Tibial nerve (tissue), 4 donors: Measurements from ENCODE around the gene OR2AP1. TPM values are rescaled to one million over a fixed set of nuclear protein-coding genes. Genes with fewer than 3 reads are reported as not detected.

Experiments used
- DNase-seq, 2 donors: peaks; one replicate each; pipeline ENCODE4 v3.0.0-alpha.2; 2019; ENCODE audit warnings: low spot score in 2 of 2
- H3K27ac ChIP-seq, 4 donors: fragments of 200-600 bp; sonication (generic) in 3 of 4; one replicate each; pipeline ENCODE4 v1.5.1; 2017 to 2019; ENCODE audit warnings: mild to moderate bottlenecking in 1 of 4
- H3K27me3 ChIP-seq, 2 donors: fragments of 200-600 bp; sonication (generic) in 1 of 2; one replicate each; pipeline versions ENCODE4 v1.5.1 to v1.6.0; 2017 to 2019
- H3K36me3 ChIP-seq, 3 donors: fragments of 200-600 bp; sonication (generic); one replicate each; pipeline ENCODE4 v1.5.1; 2018 to 2019
- H3K4me1 ChIP-seq, 4 donors: fragments of 200-600 bp; sonication (generic) in 3 of 4; one replicate each; pipeline ENCODE4 v1.5.1; 2017 to 2019
- H3K4me3 ChIP-seq, 4 donors: fragments of 200-600 bp; sonication (generic) in 3 of 4; one replicate each; pipeline ENCODE4 v1.5.1; 2017 to 2019; ENCODE audit warnings: mild to moderate bottlenecking in 1 of 4, moderate library complexity in 1 of 4
- H3K9me3 ChIP-seq, 4 donors: fragments of 200-600 bp; sonication (generic) in 3 of 4; one replicate each; pipeline ENCODE4 v1.5.1; 2017 to 2019
- CTCF ChIP-seq, 5 experiments: fragments of 200-600 bp in 3 of 5; fragments of 450-650 bp in 2 of 5; sonication (generic) in 3 of 5; IDR thresholded peaks; one replicate each; pipeline ENCODE4 v1.5.1; 2016 to 2019; ENCODE audit warnings: antibody characterized with exemption in 5 of 5, mild to moderate bottlenecking in 3 of 5, moderate library complexity in 2 of 5
- EP300 ChIP-seq, 2 donors: sonication (generic); formaldehyde crosslinking; IDR thresholded peaks; one replicate each; pipeline ENCODE4 v1.6.1; 2017; ENCODE audit warnings: antibody characterized with exemption in 2 of 2, mild to moderate bottlenecking in 1 of 2
- POLR2A ChIP-seq, 2 donors: fragments of 450-650 bp; IDR thresholded peaks; one replicate each; pipeline ENCODE4 v1.6.1; 2017; ENCODE audit warnings: antibody characterized with exemption in 2 of 2, mild to moderate bottlenecking in 2 of 2, moderate library complexity in 2 of 2
- WGBS, 2 donors: methylation state at CpG; one replicate each; pipeline ENCODE4 v1.1.5; 2018; 5-methylcytosine and 5-hydroxymethylcytosine counted together
- total RNA-seq, 4 donors: library from RNA; depleted of rRNA; stranded (reverse); fragments of >200 nt; gene quantifications; one replicate each; pipeline ENCODE4 v1.1.0, GENCODE V29; 2016

The OR2AP1 gene
- total RNA-seq, 4 donors from 2014 or later: not detected

DNA sequence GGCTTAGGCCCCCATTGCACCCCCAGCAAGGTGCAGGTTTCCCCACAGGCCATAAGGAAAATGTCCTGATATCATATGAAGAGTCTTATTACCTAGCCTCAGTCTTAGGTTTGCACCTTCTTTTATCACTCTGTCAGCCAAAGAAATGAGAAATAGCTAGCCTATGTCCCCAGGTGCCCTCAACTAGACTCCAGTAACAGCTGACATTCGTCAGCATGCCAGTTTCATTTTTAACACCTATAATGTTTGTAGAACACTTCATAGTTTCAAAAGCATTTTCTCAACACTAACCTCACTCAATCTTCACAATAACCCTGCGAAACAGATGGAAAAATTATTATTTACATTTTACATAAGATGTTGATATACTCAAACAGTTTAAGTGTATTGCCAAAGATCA is 40.4 kb downstream of the OR2AP1 start:
- H3K4me1 ChIP-seq: no peaks in the 10 kb centered on the region

DNA sequence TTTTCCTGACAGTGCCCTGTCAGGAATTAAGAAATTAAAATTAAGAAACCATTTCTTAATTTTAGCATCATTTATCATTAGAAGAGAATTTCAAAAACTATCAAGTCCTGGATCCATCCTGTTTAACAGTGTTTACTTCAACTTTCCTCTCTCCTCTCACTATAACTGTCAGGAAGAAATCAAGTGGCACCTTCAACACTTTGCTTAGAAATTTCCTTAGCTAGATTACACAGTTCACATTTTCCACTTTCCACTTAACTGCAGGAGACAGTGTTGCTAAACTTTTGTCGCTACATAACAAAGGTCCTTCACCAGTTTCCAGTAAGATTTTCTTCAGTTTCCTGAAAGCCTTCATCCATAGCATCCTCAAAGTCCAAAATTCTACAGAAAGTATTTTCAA is 42.5 kb downstream of the OR2AP1 start:
- Histone ChIP-seq H3K4me1 (peaks cover 0 to 4% (median 0%) of the 10 kb centered on the region in 4 donors), H3K36me3 (no peaks in the 10 kb centered on the region), H3K27ac (no peak overlapping the region), H3K4me3 (no peak overlapping the region), H3K9me3 (peaks cover 0 to 28% (median 0%) of the 10 kb centered on the region in 4 donors), H3K27me3 (no peaks in the 10 kb centered on the region)
- no peak for DNase-seq
- TF ChIP-seq POLR2A (IDR thresholded peaks at IDR 0.05): no peak
- no peak for TF ChIP-seq CTCF (IDR thresholded peaks at IDR 0.05)
- TF ChIP-seq EP300 (IDR thresholded peaks at IDR 0.05): no peak
- 93 to 97% methylated on average over 1 of the region's 1 CpG for WGBS, 2 donors

More for the DNA sequence above, 40.4 kb downstream of the OR2AP1 start:
- Histone ChIP-seq H3K36me3 (no peaks in the 10 kb centered on the region), H3K9me3 (peaks cover 0 to 28% (median 0%) of the 10 kb centered on the region in 4 donors), H3K4me3 (no peak overlapping the region), H3K27me3 (no peaks in the 10 kb centered on the region), H3K27ac (no peak overlapping the region)
- TF ChIP-seq POLR2A (IDR thresholded peaks at IDR 0.05): no peak
- TF ChIP-seq EP300 (IDR thresholded peaks at IDR 0.05): no peak
- no peak for TF ChIP-seq CTCF (IDR thresholded peaks at IDR 0.05)
- no peak for DNase-seq
- WGBS, 2 donors: 62 to 69% methylated on average over 2 of the region's 2 CpGs

- DNase-seq: peak in 1 of 2 donors; percentile 90
- Histone ChIP-seq H3K27me3 (no peaks in the 10 kb centered on the region), H3K4me3 (no peak overlapping the region), H3K27ac (no peak overlapping the region), H3K9me3 (peaks cover 0 to 24% (median 0%) of the 10 kb centered on the region in 4 donors), H3K36me3 (no peaks in the 10 kb centered on the region), H3K4me1 (peaks cover 0 to 8% (median 0%) of the 10 kb centered on the region in 4 donors)
- TF ChIP-seq POLR2A (IDR thresholded peaks at IDR 0.05) (no peak), CTCF (IDR thresholded peaks at IDR 0.05) (peak; percentile 68 to 89 (median 81)), EP300 (IDR thresholded peaks at IDR 0.05) (peak in 1 of 2 donors; percentile 20)
- WGBS, 2 donors: 3 to 5% methylated on average over 6 of the region's 6 CpGs
These were observed 47.3 kb downstream of the OR2AP1 start for GRCh38 chr12:55619354-55620138.

DNA sequence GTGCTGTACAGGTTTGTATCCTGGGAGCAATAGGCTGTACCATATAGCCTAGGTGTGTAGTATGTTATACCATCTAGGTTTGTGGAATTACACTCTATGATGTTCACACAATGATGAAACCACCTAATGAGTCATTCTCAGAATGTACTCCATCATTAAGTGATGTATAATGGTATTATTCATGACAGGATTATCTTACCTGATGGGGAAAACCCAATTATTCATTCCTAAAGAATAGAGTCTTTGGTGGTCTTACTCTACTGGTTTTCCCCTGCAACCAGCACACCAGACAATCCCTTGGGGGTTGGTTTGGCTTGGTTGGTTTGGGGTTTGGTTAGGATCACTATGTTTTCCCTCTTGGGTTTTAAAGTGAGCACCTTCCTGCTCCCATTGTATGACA is 51.8 kb downstream of the OR2AP1 start:
- no peaks in the 10 kb centered on the region for H3K27me3 ChIP-seq
- TF ChIP-seq CTCF (IDR thresholded peaks at IDR 0.05): no peak
- no peak for TF ChIP-seq POLR2A (IDR thresholded peaks at IDR 0.05)
- no peak for TF ChIP-seq EP300 (IDR thresholded peaks at IDR 0.05)
- H3K9me3 ChIP-seq: no peaks in the 10 kb centered on the region
- no peak overlapping the region for H3K4me3 ChIP-seq
- DNase-seq: no peak
- no peak overlapping the region for H3K27ac ChIP-seq
- H3K36me3 ChIP-seq: no peaks in the 10 kb centered on the region
- peaks cover 0 to 8% (median 0%) of the 10 kb centered on the region in 4 donors for H3K4me1 ChIP-seq

Other genes with a start within 250 kb of the OR2AP1 start
- gene OR6C3, start 241.7 kb upstream of the OR2AP1 start, total RNA-seq: not detected
- gene OR6C75, start 209.5 kb upstream of the OR2AP1 start, total RNA-seq: not detected
- gene OR6C65, start 171.9 kb upstream of the OR2AP1 start, total RNA-seq: not detected
- not detected for gene OR6C76, start 146.2 kb upstream of the OR2AP1 start, total RNA-seq
- gene OR6C2, start 128.4 kb upstream of the OR2AP1 start, total RNA-seq: not detected
- gene OR6C70, start 102.3 kb upstream of the OR2AP1 start, total RNA-seq: not detected
- gene OR6C68, start 80.1 kb upstream of the OR2AP1 start, total RNA-seq: not detected
- not detected for gene OR6C4, start 22.9 kb upstream of the OR2AP1 start, total RNA-seq
- not detected for gene OR10P1, start 64.4 kb downstream of the OR2AP1 start, total RNA-seq
- gene ITGA7, start 135.4 kb downstream of the OR2AP1 start, total RNA-seq: 100 to 1,000 TPM; 118 to 192 (median 146) TPM
- 100 to 1,000 TPM; 212 to 322 (median 264) TPM for gene BLOC1S1, start 143.6 kb downstream of the OR2AP1 start, total RNA-seq
- 10 to 100 TPM; 28.0 to 54.6 (median 38.4) TPM for gene RDH5, start 147.9 kb downstream of the OR2AP1 start, total RNA-seq
- 100 to 1,000 TPM; 478 to 624 (median 544) TPM for gene CD63, start 156.5 kb downstream of the OR2AP1 start, total RNA-seq
- gene GDF11, start 170.7 kb downstream of the OR2AP1 start, total RNA-seq: 1 to 10 TPM; 1.8 to 5.7 (median 4.0) TPM
- 10 to 100 TPM; 33.3 to 62.8 (median 52.8) TPM for gene SARNP, start 245.3 kb downstream of the OR2AP1 start, total RNA-seq
- gene ORMDL2, start 245.6 kb downstream of the OR2AP1 start, total RNA-seq: 10 to 100 TPM; 12.9 to 18.6 (median 14.5) TPM